HG03045 (cell line): Measurements from ENCODE around the gene ARHGAP15.

Experiments
- ATAC-seq: cut with Tn5 transposase; IDR thresholded peaks from one replicate; pipeline ENCODE4 v1.9.1; 2021; ENCODE audit warnings: mild to moderate bottlenecking, moderate library complexity; ENCODE audit not compliant: unreplicated experiment

ARHGAP15 gene

DNA sequence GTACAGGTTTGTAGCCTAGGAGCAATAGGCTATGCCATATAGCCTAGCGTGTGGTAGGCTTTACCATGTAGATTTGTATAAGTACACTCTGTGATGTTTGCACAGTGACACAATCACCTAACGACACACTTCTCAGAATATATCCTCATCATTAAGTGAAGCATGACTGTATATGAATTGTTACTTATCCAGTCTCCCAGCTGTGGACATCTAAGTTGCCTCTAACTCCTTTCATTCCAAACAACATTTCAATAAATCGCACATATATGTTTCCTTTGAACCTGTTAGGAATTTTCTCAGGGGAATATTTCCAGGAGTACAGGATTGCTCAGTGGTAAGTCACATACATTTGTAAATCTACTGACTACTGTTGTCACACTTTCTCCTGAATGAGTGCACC lies 90.0 kb downstream of the ARHGAP15 start:
- ATAC-seq = no peak

DNA sequence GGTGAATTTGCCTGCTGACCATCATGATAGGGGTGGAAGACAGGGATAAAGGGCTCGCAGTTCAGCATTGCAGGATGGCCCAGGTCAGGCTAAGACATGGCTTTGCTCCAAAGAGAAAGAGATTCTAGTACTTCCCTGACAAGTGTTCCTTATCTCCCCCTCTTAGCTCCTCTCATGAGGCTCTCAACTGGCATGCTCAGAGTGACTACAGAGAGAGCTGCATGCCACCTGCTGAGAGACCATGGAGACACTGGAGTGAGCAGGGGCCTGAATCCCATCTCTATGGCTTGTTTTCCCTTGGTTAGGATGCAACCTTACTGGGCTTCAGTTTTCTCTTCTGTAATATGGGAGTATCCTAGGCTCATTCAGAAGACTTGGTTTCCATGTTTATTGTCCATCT lies 94.3 kb downstream of the ARHGAP15 start:
- ATAC-seq = no peak

DNA sequence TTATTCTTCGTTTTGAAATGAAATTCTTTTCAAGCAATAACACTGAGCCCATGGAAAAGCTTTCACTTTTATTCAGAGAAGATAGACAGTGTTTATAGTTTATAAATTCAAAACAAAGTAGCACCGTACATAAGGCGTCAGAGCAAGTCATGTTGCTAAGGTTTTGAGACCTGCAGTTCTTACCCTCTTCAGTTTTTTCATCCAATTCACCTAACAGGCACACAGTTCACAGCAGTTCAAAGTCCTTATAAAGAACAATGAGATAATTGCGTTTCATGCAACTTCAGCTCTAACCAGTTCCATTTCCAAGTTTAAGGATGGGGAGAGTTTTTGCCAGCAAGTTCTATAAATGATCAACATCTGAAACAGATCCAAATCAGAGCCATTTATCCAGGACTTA lies 96.7 kb downstream of the ARHGAP15 start:
- ATAC-seq = no peak

DNA sequence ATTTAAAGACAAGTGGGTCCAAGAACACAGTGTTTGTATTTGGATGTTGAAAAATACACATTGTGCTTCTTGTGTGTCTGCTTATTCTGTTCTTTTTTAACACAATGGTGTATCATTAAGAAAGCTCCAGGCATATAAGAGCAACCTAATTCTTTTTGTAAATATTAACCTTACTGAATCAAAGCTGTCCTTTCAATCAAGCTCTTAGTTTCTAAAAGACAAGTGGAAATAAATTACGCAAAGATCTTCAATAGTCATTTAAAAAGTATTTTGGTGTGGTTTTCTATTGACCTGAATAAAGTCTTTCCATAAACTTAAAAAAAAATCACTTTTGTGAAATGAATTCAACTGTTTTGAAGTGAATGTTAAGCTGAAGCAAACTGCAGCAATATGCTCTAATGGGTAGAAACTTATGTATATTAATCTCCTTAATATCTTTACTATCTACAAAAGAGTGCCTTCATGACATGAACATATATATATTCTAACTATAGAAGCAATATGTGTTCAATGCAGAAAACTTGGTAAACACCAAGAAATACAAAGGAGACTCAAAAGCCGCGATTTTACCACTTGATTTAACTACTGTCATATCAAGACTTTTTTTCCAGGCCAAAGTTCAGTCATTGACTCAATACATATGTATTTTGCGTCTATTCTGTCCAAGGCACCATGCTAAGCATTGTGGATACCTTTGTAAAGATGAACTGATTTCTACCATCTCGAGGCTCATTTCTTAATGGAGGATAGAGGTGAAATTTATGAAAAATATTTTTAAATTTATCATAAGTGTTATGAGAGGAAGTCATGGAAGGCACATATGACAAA lies 97.7 kb downstream of the ARHGAP15 start:
- no peak for ATAC-seq

DNA sequence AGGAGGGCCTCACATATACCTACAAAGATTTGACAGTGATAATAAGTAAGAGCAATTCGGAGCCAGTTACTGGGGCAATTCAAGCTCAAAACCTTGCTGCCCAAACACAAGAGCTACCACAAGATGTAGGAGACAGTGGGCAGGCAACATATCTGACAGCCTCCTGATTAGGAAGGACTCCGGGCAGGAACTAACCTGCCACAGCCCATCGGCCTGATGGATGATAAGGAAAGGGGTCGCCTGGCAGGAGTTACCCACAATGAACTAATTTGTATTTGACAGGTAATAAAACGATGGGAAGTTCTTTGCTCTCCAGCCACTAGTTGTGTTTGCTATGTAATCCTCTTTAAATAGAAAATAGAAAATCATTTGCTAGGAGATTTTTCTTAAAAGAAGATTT lies 100.2 kb downstream of the ARHGAP15 start:
- no peak for ATAC-seq

DNA sequence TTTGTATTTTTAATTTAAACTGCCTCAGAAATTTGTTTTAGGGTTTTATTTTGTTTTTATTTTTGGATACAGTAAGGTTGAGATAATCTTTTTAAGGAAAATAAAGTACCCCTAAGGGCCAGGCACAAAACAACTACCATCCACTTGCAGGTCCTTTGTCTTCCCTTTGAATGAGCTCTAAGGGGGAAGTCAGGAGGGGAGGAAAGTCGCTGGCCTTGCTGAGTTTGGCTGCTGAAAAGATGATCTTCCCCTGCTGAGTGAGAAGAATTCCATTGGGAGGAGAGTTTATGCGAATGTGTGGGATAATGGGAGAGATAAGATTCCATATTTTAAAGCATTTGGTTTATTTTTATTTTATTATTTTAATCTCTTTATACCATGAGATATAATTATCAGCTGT lies 100.7 kb downstream of the ARHGAP15 start:
- ATAC-seq = no peak

DNA sequence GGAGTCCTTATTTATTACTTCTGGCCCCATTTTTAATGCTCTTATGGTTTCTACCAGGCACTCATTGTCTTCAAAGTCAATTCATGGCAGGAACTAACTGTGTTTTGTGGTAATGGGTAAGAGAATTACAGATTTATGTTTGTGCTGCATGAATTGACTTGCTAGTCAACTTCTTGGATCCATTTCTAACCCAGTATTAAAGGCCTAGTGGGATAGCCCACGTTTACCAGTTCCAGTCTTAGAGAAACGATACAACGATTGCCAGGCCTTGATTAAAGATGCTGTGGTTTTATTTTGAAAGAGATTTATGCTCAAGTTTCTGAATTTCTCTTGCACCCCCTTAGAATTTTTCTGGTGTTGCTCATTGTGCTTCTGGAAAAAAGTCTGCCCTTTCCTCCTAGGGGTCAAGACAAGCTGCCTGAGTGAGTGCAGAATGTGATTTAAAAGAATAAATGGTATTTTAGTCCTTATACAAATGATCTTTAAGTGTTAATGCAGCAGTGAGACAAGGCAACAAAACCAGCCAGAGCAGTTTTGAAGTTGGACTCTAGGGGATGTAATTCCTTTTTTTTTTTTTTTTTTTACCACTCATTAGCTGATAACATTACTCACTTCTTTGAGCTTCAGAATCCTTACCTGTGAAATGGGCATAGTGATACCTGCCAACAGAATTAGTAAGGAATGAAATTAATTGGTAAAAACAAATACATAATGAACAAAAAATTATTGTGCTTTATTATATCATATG lies 101.5 kb downstream of the ARHGAP15 start:
- no peak for ATAC-seq

DNA sequence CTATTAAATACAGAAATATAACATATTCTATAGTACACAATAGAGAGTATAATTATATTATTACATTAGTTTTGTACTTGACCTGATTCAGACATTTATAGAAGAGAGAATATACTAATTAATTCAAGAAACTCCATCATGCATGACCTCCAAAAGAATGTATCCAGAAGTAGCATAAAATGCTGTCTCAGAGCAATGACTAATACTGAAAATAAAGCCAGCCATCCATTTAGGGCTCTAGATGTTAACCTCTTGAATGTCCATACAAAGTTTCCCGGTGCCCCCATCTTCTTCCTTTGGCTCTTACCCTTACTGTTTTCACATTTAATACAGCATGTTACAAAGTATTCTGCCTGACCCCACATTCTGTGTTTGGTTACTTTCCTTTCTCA lies 102.0 kb downstream of the ARHGAP15 start:
- ATAC-seq = no peak

DNA sequence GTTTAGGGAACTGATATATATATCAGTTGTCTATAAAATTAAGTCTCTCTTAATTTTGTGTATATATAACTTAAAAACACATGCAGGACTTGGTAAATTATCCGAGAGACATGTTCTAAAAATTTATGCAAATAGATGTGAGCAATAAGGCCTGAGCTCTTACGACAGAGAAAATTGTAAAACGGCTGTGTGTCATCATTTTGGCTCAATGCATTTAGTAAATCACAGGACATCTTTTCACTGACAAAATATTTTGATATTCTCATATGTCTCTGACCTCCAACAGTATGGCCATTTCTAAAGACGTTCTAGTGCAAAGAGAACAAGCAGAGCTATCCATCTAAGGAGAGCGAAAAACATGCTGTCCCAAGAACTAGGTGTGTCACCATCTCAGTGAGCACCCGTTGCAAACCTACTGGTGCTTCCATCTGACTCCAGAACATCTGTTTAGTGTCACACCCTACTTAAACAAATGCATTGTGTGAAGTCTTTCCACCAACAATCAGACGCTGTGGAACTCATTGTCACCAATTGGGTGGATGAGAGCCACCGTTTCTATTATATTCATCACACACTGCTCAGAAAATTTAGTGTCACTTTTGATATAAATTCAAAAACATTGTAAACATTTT lies 108.0 kb downstream of the ARHGAP15 start:
- no peak for ATAC-seq

DNA sequence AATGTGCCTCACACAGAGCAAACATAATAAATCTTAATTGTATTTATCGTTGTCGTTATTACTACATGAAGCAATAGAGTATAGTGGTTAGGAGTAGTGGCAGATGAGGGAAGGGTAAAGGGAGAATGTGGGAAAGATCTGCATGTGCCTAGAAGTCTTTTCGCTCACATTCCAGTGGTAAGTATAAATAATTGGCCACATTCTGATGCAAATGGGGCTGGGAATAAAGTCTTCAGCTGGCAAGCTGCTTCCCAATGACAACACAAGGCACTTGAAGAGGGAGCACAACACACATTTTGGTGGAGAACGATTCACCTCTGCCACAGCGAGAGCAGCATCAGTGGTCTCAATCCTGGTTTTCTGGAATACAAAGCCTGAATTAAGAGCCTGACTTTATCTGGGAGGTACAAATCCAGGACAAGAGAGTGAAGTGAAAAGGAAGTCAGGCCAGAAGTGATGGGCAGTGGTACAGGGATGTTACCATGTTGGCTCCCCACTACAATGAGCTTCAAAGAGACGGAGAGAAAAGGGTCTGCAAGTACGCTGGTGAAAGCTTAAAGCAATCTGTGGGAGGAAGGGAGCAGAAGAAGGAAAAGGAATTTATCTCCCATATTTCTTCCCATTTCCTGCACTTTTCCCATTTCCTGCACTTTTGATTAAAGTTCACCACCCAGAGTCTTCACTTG lies 112.3 kb downstream of the ARHGAP15 start:
- no peak for ATAC-seq

DNA sequence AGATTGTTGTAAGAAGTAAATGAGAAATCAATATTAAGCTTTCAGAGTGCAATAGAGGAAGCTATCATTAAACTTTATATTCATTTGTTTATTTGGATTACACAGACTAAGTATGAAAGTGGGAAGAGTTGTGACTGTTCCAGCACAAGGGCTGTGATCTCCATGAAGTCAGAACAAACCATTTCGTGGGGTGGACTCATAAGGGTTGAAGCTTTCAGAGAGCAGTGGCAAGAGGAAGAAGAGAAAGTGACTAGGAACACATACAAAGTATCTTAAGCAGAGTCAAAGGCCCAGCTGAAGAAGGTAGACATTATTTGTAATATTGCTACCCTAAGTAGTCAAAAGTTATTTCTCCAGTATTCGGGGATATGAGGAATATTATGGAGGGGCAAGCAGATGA lies 117.0 kb downstream of the ARHGAP15 start:
- ATAC-seq = no peak

DNA sequence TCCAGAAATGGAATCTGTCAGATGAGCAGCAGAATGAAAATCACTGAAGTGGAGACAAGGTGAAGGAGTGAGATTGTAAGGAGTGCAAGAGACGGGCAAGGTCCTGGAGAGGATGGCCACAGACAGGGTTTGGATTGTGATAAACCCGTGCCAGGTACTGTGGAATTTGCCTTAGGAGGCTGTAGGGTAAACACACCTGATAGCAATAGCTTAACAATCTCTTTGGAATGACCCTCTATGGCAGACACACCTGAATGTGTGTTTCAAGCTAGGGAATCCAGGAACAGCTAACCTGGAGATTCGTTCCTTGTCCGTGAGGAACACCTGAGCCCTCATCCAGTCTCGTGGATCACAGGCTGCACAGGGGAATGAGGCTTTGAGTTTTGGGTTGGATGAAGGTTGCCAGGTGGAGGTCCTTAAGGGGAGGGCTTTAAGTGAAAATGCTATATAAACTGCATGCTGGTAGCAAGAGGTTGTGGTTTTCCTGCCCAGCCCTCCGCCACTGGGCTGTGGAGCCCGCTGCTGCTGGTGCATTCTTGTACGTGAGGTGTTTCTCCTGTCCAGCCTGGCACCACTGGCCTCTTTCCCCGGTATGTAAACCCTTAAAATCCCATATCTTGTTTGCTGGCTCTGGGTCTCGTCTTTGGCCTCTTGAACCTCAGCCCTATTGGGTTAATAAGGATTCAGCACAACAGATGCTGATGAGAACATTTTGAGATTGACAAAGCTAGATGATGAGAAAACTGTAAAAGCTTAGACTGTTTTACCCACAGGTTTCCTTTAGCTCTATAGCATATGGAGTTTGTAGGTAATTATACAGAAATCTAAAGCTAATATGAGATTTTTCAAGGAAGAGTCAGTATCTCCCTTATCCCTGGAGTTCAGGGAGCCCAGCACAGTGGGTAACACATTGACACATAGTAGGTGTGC lies 117.9 kb downstream of the ARHGAP15 start:
- ATAC-seq = no peak

DNA sequence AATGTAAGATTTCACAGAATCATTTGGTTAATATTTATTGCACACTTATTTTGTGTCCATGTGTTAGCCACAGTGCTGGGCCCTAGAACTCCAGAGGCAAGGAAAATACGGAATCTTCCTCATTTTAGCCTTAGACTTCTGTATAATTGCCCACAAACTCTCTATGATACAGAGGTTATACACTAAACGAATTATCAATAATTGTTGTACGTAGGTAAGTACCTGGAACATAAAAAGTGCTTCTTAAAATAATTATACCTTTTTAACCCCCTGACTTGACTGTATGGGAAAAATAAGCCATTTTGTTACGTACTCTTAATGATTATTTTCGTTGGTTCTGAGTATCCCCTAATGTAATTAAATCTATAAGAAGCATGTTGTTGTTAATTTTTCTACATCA lies 119.4 kb downstream of the ARHGAP15 start:
- no peak for ATAC-seq

DNA sequence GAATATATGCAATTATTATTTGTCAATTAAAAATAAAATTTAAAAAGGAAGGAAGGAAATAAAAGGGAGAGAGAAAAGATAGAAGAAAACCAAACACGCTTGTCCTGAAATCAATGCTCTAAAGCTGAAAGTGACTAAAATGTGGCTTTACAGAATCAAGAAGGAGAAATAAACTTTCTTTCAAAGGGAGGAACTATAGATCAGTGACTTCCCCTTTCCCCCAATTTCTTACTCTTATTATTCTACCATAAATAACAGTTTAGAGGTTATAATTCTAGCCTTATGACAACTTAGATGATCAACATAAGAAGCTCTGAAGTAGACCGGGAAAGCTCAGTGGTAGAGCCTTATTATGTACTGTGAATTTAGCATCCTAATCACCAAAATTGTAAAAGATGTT lies 122.5 kb downstream of the ARHGAP15 start:
- no peak for ATAC-seq

DNA sequence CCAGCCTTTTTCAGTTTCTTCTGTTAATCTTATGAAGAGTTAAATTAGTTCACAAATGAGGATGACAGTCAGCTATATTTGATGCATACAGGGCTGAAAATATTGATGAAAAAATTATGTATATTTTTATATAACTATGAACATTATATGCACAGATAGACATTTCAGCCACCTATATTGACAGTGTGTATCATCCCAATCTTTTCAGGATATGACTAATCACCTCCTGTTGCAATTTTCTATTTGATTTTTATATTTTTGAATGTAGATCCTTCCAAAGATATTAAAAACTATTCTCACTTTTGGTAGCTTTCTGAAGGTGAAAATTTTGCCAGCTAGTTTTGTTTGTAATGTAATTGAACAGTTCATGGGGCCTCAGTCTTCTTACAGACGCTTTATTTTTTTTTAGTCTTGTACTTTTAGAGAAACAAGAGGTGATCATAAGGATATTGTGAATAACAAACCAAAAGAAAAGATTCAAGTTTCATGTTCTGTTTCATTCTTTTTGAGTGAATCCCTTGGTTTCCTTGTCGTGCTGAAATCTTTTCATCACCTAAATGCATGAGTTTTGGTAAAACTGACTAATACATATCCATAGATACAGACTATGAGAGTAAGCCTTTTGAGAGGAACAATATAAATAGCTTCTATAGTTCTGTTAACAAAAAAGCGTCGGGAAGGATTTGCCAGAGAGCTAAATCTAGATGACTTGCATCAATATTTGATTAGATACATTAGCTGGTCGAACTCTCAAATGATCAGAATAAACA lies 123.1 kb downstream of the ARHGAP15 start:
- ATAC-seq = no peak

DNA sequence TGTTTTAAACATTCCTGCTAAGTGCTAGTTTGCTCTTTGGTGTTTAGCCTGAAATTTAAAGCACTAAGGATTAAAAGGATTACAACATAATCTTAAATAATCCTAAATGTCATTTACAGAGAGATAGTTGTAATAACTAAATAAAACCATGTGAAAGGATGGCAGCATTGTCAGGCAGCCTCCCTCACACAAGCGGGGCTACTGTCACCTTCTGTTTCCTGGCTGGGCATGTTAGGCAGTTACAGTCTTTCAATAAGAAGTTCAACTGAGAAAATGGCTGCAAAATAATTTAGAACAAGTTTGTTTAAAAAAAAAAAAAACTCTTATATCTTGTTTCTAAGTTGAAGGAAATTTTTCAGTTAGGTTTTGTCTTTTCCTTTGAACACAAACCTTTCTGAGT lies 124.9 kb downstream of the ARHGAP15 start:
- no peak for ATAC-seq

DNA sequence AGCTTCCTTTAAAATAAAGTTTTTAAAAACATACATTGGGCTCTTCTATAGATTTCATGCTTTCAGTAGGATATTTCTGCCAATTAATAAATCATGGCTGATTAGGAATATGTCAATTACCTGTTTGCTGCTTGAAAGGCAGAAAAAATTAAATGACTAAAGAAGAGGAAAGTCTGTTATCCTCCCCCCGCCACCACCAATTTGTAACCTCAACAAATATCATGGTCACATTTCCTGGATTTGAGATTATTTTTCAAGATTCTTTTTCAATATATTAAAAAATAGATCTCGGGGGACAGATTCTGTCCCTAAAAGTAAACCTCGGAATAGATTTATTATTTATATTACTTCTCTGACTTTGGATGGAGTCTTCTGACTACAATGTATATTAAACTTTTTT lies 125.9 kb downstream of the ARHGAP15 start:
- ATAC-seq = no peak

DNA sequence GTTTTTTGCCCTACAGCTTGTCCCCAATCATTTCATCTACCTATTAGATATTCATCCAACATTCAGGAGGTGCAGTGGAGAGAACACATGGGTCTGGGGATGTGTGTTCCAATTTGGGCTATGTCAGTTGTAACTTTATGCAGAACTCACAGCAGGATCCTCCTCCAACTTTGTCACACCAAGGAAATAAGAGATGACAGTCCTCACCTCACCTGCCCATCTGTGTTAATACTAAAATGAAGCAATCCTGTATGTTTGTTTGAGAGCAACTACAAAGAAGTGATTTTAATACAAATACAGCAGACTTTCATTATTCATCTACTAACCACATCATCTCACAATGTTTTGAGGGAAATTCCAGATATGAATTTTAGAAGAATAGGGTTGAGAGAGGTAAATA lies 126.7 kb downstream of the ARHGAP15 start:
- ATAC-seq = no peak

DNA sequence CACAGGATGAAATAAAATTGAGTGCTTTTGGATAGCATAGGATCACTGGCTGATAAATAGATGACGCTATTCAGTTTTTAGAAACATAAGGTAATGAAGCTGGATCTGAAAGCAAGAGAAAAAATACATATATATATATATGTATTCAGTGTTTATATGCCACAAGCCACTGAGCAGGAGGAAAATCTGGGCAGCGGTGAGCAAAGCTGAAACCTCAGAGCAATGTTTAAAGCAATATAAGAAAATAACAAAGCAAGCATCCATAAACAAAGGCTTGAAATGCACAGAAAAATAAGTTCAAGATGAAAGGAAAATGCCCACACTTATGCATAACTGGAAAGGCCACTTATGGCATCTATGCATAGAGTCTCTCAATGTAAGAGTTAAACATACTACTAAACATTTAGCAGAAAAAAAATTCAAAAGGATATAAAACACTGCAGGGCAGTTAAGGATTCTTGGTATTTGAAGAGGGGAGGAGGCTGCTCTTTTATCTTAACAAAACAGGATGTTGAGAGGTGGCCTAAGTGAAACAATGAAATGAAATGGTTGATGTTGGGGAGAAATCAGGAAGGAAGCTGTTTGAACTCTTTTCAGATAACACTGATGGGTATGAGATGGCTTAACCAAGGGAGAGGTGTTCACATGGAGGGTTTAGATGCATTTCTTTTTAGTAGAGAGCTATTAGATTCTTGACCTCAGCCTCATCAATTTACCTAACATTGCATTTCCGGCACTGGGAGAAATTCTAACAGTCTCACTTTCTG lies 129.1 kb downstream of the ARHGAP15 start:
- ATAC-seq = no peak
